NCI-H748 (cell line): ENCODE measurements around the gene RHOC.
A peak's percentile ranks its signal among the peaks of the same experiment; 100 is the strongest.

Experiments used
- DNase-seq: peaks from one replicate; lab custom pipeline; 2025; ENCODE audit not compliant: unreplicated experiment; lab: John Stamatoyannopoulos, UW

RHOC gene

GRCh38 chr1:112718691-112719418 is 11.9 kb upstream of the RHOC start:
- peak; percentile 71 for DNase-seq

DNA sequence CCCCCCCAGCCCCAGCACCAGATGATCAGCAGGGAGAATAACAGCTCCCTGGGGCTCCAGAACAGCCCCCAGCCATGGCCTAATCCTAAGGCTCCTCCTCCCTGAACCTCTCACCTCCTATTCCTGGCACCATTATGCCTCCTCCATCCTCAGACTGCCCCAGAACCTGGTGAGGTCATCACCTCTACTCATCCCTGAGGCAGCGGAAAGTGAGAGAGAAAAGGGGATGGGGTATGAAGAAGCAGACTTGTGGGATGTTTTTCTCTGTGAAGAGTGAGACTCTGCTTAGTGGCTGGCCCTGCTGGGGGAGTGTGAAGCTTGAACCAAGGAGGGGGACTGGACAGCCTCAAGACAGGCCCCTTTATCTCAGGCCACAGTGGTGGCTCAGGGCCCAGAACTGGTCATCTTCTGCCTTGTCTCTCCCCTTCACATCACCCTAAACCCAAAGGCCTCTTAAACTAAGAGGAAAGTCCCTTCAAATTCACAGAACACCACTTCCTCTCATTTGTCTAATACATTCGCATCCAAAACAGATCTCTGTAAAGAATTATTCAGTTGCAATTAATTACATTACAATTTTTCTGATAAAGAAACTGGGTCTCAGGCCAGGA is 10.4 kb upstream of the RHOC start:
- no peak for DNase-seq

- DNase-seq, result peak; percentile 86
Observed at GRCh38 chr1:112716133-112716720, 9.3 kb upstream of the RHOC start.

- DNase-seq, result peak; percentile 91
Observed at GRCh38 chr1:112715264-112716053, 8.5 kb upstream of the RHOC start, which contains the start of gene PPM1J. Gene PPM1J, minus strand, starts transcription at chr1:112715332. Its CDS starts 31 bp downstream, at chr1:112715301.

GRCh38 chr1:112714313-112715263 is 7.7 kb upstream of the RHOC start:
- peak; percentile 45 for DNase-seq

DNA sequence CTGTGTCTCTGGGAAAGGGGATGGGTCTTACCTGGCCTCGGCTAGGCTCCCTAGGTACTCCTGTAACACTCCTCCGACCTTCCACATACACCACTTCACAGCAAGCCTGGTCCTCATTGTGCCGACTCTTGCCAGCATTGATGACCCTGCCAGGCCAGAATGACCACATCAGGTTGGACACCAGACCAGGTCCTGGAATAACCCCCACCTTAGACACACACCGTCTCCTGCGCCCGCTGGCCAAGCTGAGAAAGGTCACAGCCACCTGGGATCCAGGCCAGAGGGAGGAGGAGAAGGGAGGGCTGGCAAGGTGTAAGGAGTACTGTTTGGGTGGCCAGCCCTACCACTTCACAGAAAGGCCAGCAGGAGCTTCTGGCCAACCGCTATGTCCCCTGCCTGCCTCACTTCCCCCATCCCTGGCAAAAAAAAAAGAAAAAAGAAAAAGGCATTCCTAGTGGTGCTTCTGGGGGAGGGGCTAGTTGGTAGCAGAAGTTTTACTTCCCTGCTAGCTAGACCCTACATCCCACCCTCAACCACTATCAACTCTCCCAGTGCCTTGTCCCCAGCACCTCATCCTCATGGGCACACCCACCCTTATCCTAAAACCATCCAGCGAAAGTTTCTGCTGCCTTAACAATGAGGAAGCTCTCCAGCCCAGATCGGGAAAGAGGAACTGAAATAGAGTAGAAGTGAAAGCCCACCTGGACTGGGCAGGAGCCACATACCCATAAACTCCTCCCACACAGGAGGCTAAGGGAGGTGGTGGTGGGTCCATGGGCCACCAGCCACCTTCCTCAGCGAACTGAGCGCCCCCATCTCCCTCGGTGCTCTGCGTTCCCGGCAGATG is 6.8 kb upstream of the RHOC start:
- peak; percentile 31 for DNase-seq

DNA sequence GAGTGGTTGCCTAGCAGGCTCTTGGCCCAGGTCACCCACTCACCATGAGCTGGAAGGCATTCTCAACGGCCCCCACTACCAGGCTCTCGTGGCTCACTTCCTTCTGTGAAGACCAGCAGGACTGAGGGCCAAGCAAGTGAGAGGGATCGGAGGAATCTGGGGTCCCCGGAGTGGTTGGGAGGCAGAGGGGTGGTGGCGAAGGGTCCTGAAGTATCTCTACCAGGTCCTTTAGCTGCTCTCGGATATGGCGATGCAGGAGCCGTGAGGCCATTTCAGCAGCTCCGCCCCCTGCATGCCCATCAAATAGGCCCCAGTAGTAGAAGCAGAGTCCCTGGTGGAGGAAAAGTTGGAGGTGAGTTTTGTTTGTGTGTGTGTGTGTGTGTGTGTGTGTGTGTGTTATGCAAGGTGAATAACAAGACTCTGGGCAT is 5.8 kb upstream of the RHOC start:
- no peak for DNase-seq

- no peak for DNase-seq
Observed at GRCh38 chr1:112712191-112712590, 5.3 kb upstream of the RHOC start.

- no peak for DNase-seq
Observed at GRCh38 chr1:112711670-112712069, 4.7 kb upstream of the RHOC start.

- peak; percentile 28 for DNase-seq
Observed at GRCh38 chr1:112711041-112711440, 4.1 kb upstream of the RHOC start.

DNA sequence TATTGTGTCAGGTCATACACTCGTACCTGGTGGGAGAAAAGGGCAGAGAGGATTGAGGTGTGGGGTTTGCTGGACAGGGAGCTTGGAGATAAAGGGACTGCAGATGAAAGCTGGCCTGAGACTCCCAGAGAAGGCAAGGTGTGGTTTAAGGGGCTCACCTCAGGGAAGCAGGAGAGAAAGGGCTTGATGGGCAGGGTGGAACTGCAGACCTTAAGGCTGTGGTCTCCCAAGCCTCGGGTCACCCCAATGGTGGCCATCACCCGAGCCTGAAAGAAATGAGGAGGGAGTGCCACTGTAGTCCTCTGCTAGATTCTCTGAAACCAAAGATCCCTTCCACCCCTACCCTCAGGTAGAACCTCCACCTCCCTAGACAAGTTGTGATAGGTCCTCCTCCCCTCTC is 3.7 kb upstream of the RHOC start:
- DNase-seq, result no peak

GRCh38 chr1:112710159-112710558 is 3.2 kb upstream of the RHOC start:
- DNase-seq, result no peak

GRCh38 chr1:112708489-112708888 is 1.6 kb upstream of the RHOC start:
- DNase-seq, result no peak

DNA sequence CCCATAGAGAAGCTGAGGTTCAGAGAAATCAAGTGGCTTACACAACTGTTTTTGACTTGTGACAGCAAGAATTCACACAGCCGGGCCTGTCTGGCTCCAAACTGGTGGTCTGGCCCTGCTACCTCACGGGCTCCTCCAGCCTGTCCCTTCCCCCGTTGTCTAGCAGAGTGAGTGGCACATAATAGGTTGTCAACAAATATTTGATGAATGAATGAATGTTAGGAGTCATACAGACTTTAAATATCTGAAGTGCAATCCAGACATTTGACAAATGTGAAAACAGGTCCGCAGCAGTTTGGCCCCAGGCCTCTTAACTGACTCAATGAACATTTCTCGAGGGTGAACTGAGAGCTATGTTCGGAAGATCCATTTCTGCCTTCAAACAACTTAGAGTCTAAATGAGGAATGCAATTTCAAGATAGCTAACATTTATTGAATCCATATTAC is 1.1 kb upstream of the RHOC start:
- DNase-seq, result no peak

DNA sequence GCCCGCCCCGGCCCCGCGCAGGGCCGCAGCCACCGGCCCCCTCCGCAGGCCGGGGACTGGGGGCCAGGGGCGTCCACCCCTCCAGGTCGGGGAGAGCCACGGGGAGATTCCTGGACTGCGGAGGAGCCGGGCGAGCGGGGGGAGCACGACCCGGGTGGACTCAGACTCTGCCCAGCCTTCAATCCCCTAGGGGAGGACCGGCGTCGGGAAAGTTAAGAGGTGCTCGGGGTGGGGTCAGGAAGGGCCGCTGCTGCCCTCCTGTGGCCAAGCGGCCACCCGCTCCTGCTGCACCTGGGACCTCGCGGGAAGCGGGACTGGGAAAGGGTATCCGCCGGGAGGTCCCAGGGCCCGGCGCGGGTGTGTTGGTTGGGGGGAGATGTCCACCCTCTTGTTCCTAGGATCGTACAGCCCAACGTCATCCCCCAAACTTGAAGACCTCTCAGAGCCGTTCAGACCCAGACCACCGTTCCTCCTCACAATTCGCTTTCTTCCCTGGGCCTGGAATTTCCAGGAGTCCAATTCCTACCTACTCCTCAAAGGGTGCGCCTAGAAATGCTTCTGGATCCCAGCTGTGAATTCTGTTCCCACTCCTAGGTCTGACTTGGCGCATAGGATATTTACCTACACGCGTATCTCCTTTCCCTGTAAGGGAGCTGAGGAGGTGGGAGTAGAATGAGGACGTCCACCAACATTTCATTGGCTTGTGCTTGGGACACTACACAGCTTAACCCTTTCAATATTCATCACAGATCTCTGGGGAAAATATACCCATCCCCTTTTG is 484 bp upstream of the RHOC start:
- peak; percentile 89 for DNase-seq

GRCh38 chr1:112704934-112705627 is 1.8 kb downstream of the RHOC start:
- peak; percentile 71 for DNase-seq

DNA sequence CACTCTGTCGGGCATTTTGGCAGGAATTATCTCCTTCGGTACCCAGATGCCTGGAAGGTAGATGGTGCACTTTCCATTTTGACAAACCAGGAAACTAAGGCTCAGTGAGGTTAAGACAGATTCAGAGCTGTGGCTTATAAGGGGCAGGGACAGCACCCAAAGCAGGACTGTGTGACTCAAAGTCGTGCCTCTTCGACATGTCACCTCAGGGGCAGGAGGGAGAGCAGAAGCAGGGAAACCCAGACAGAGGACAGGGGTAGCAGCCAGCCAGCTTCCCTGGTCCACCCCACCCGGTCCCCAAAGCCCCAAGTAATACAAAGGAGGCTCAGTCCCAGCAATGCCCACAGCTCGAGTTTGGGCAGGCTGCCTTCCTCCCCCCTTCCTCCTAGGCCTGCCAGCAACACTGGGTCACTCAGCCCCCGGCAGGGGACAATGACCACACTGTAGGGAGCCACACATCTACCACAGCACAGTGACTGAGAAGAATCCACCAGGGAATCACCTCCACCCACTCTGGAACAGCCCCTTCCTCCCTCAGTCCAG is 2.5 kb downstream of the RHOC start:
- no peak for DNase-seq

DNA sequence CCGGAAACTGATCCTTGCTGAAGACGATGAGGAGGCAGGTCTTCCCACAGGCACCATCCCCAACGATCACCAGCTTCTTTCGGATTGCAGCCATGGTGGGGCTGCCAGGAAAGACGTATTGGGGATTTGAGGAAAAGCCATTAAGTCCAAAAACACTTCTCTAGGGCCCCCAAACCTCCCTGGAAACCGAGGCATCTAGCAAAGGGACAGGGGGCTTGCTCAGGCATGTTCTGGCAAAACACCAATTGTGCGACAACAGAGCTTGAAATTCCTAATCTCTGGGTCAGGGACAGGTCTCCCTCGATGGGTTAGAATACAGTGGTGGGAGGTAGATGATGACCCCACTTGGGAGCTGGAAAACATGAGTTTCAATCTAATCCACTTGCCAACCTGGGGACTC is 3.2 kb downstream of the RHOC start:
- DNase-seq, result no peak
